ENCODE data around the gene EMILIN2.

Gene EMILIN2

GRCh38 chr18:2960983-2961696 lies 114.3 kb downstream of the EMILIN2 start:
- no peak for DNase-seq

GRCh38 chr18:2961821-2962220 lies 115.0 kb downstream of the EMILIN2 start:
- DNase-seq: no peak

GRCh38 chr18:2963048-2963447 lies 116.2 kb downstream of the EMILIN2 start:
- DNase-seq: peak; percentile 73

- DNase-seq: no peak
Observed at GRCh38 chr18:2964361-2965010, 117.7 kb downstream of the EMILIN2 start.
